SIG-M5 (cell line): ENCODE measurements around the gene TMEM204.

Experiments
- DNase-seq: peaks from one replicate; lab custom pipeline; 2025; lab: John Stamatoyannopoulos, UW

The TMEM204 gene

DNA sequence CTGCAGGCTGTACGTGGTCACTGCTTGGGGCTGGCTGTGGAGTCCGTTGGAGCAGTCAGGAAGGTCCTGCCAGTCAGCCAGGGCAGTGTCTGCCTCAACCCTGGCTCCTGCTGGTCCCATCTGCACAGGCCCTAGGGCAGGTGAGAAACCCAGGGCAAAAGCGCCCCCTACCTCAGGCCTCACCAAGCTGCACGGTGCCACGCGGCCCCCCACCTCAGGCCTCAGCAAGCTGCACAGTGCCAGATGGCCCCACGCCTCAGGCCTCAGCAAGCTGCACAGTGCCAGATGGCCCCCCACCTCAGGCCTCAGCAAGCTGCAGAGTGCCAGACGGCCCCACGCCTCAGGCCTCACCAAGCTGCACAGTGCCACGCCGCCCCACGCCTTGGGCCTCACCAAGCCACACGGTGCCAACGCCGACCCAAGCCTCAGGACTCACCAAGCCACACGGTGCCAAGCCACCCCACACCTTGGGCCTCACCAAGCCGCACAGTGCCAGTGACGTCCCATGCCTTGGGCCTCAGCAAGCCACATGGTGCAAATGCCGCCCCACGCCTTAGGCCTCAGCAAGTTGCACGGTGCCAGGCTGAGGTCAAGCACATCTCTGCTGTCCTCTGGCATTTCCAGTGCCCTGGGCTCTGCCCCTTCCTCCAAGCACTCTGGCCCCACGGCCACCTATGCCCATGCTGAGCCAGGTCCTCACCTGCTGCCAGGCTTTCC, 5.5 kb downstream of the TMEM204 start:
- no peak for DNase-seq

GRCh38 chr16:1539720-1540555, 6.5 kb downstream of the TMEM204 start:
- DNase-seq = no peak

DNA sequence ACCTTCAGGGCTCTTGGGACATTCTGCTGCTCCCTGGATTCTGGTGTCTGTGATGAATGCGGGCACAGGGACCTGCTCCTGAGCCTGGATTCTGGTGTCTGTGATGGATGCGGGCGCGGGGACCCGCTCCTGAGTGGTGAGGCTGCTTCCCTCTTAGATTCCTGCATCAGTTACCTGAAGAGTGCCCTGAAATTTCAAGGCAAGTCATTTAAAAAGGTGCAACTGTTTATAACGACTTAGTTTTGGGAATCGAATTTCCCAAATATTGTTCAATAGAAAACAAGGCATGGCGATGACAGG, 7.0 kb downstream of the TMEM204 start:
- no peak for DNase-seq

- DNase-seq = no peak
Observed at GRCh38 chr16:1541293-1542165, 8.1 kb downstream of the TMEM204 start.

- no peak for DNase-seq
Observed at GRCh38 chr16:1542166-1542500, 8.7 kb downstream of the TMEM204 start.

DNA sequence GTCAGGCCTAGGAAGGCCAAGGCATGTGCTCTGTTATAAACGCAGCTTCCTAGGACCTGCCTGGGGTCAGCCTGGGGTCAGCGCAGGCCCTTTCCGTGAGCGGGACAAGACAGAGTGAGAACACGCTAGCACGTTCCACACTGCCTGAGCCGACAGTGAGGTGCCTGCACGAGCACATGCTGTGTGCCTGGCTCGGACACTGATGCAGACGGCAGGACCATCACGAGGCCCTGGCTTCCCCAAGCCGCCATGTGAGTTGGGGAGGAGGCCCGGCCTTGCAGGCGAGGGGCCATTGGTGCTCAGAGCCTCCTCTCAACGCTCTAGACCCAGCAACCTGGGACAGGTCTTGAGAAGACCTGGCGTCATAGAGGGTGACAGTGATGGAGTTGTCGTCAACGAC, 9.1 kb downstream of the TMEM204 start:
- DNase-seq = no peak

DNA sequence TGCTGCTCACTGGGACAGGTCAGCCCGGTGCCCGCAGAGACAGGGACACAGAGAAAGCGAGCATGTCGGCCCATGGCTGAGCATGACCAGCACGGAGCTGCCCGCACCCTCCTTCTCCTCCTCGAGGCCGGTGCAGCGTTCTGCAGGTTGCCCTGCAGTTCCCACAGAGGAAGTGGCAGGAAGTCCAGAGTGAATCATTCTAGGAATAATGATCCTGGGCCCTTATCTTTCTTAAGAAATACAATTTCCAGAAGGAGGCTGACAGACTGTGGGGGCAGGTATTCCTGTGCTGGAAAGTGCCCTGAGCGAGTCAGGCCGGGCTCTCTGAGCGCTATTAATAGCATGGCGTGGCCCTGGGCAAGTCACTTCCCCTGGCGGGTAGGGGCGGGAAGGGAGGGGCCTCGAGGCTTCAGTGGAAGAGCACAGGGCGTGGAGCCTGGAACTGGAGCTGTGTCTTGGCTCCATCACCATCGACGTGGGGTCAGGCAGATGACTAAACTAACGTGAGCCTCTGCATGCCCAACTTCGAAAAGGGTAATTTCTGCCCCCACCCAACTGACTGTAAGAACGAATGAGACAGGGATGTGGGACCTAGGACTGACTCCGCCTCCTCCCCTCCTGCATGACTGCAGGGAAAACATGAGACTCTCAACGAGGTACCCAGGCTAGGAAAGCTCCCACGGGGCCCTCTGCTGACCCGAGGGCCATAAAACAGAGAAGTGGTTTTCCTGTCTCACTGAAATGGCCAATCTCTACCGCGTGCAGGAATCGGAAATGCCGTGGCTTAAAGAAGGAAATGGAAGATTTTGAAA, 9.8 kb downstream of the TMEM204 start:
- peak; percentile 44 for DNase-seq

DNA sequence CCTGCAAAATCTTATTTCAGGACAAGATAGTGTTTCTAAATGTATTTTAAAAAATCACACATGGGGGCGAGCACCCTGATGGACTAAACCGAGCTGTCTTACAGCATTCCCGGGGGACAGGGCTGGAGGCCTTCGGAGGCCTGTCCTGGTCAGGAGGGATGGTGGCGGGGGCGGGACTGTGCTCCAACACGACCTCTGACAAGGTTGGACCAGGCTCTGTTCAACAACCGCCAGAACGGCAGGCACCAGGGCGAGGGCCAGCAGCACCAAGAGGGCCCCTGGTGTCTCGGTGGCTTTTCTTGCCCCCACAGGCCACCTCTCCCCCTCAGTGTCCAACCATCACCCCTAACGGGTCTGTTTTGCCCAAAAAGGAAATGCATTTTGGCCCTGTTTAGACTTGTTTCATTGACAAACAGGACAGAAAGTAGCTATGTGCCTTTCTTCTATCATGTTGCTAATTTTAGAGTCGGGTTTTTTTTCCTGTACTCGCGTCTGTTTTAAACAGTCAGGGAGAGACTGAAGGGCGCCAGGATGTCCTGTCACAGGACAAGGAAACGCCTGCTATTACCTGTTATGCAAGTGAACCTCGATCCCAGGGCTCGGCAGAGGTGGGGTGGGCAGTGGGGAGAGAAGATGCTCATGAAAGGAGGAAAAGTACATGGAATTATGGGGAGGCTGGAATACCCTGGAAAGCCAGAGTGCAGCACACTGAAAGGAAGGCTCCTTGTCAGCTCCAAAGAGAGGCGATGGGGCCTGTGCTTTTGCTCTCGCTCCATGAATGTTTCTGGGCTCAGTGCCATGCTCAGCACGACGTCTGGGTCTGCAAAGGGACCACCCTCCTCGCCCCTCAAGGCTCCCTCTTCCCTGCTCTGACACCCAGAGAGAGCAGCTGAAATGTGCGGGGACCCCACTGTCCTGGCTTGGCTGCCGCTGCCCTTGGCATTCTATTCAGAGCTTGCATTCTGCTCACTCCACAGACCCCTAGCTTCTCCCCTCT, 11.9 kb downstream of the TMEM204 start:
- no peak for DNase-seq

GRCh38 chr16:1546430-1546829, 13.0 kb downstream of the TMEM204 start:
- DNase-seq = no peak

- DNase-seq = no peak
Observed at GRCh38 chr16:1548233-1548632, 14.8 kb downstream of the TMEM204 start.

DNA sequence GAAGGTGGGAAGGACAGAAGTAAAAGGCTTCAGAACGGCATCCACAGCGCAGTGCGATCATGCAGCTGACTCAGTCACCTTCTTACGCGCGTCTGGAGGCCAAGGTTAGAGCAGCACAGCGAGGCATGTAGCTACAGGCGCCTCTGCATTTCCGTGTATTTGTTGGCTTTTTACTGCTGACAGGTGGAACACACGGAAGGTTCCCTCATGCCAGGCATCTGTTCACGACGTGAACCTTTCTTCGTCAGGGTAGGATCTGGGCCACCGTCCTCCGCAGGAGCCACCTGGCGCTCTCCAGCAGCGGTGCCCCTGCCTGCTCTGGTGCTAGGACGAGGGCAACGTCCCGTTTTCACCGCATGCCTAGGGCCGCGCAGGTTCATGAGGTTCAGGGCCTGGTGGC, 15.3 kb downstream of the TMEM204 start:
- no peak for DNase-seq

GRCh38 chr16:1550069-1550468, 16.6 kb downstream of the TMEM204 start:
- no peak for DNase-seq

DNA sequence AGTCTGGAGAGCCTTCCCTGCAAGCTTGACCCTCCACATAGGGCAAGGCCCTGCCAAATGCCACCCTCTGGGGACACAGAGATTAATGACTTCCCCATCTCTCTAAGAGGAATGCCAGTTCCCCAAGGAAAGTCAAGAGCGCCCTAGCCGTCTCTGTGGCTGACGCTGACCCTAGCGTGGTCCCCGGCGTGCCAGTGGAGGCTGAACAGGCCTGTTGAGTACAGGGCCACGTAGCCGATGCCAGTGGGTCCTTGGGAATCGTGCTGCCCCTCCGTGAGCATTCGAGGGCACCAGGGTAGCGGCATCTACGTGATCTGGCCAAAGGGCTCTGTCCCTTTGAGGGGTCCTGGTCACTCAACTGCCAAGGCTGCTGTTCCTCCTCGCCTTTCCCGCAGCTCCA, 17.2 kb downstream of the TMEM204 start:
- no peak for DNase-seq

GRCh38 chr16:1551166-1551565, 17.7 kb downstream of the TMEM204 start:
- no peak for DNase-seq

GRCh38 chr16:1552129-1552528, 18.7 kb downstream of the TMEM204 start:
- no peak for DNase-seq

DNA sequence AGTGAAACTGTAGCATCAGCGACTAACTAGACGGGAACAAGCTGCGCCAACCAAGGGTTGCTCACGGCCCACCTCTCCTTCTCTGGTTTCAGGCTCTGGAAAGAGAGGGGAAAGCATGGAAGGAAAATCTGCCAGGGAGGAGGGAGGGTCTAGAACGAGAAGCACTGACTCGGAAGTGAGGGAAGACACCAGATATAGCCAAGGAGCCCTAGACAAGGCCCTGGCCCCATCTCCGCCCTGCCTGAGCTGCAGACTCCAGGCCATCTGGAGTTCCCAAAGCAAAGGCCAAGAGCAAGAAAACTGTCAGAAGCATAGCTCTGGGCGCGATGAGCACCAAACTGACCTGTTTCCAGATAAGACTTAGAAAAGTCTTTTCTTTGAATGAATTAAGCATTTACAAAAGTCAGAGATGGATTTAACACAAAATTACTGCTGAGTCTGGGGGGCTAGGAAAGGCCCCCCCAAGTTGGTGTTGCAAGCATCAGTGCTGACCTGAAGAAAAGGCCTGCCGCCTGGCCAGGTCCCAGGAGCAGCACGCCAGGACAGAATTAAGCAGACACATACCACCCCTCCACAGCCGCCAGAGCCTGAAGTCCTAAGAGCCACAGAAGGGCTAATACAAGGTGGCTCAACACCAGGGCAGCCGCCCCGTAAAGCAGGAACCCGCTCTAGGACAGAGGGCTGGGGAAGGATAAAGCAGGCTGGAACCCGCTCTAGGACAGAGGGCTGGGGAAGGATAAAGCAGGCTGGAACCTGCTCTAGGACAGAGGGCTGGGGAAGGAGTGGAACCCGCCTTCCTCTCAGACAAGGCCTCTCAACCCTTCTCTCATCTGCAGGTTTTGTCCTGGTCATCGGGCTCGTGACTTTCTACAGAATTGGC, 20.7 kb downstream of the TMEM204 start:
- DNase-seq = no peak

DNA sequence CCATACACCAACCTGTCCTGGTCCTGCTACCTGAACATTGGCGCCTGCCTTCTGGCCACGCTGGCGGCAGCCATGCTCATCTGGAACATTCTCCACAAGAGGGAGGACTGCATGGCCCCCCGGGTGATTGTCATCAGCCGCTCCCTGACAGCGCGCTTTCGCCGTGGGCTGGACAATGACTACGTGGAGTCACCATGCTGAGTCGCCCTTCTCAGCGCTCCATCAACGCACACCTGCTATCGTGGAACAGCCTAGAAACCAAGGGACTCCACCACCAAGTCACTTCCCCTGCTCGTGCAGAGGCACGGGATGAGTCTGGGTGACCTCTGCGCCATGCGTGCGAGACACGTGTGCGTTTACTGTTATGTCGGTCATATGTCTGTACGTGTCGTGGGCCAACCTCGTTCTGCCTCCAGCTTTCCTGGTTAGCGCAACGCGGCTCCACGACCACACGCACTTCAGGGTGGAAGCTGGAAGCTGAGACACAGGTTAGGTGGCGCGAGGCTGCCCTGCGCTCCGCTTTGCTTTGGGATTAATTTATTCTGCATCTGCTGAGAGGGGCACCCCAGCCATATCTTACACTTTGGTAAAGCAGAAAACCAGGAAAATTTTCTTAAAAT, 21.5 kb downstream of the TMEM204 start:
- no peak for DNase-seq

DNA sequence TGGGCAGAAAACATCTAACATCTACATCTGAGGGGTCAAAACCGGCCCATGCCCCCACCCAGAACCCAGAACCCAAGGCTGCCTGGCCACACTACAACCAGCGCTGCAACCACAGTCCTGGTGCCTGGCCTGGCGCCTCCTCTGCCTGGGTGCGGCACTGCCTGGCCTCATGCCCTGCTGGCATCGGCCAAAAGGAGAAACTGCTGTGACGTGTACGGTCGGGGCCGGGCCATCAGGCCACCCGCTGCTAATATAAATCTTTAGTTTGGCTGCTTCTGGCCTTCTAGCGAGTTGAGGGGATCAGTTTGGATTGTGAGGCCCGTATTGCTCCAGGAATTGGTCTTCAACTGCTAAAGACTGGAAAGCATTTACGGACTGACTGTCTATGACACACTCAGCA, 22.8 kb downstream of the TMEM204 start:
- no peak for DNase-seq

DNA sequence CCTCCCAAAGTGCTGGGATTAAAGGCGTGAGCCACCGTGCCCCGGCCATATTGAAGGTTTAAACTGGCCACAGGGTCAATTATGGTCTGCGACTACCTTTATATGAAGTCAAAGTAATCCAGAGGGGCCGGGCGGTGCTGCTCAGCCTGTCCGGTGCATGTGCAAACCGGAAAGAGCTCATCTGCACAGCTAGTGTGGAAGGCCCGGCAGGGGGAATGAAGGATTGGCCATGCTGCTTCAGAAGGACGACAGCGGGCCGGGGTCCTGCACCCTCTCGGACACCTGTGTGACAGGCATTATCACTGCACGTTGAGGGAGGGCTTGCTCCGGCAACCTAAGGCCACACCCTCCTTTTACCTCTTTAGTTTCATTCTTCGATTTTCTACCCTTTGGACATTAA, 23.6 kb downstream of the TMEM204 start:
- DNase-seq = no peak
